DMS53 treated with DMSO at 0.1 percent for 48 hours (cell line): ENCODE results near the gene STKLD1.
"Not testable (repeated sequence)": the region's sequence is repeated elsewhere in the genome, so short reads cannot be mapped to it uniquely, and the experiment has no call there.

Experiments
- DNase-seq: peaks from one replicate; lab custom pipeline; 2025; ENCODE audit not compliant: unreplicated experiment; lab: John Stamatoyannopoulos, UW

Gene STKLD1

GRCh38 chr9:133436681-133437080 is 60.5 kb downstream of the STKLD1 start:
- DNase-seq, result no peak

- DNase-seq, result no peak
These were observed 61.8 kb downstream of the STKLD1 start for GRCh38 chr9:133437753-133438531.

- no peak for DNase-seq
These were observed 63.2 kb downstream of the STKLD1 start for GRCh38 chr9:133439337-133439736.

GRCh38 chr9:133440874-133441273 is 64.7 kb downstream of the STKLD1 start:
- no peak for DNase-seq

- no peak for DNase-seq
These were observed 65.4 kb downstream of the STKLD1 start for GRCh38 chr9:133441571-133441970.

GRCh38 chr9:133443248-133443647 is 67.1 kb downstream of the STKLD1 start:
- no peak for DNase-seq

GRCh38 chr9:133443982-133444381 is 67.8 kb downstream of the STKLD1 start:
- DNase-seq, result peak; percentile 75

- DNase-seq, result no peak
These were observed 69.3 kb downstream of the STKLD1 start for GRCh38 chr9:133445293-133445969.

- no peak for DNase-seq
These were observed 72.4 kb downstream of the STKLD1 start for GRCh38 chr9:133448487-133448972.

GRCh38 chr9:133449760-133450159 is 73.6 kb downstream of the STKLD1 start:
- DNase-seq, result peak; percentile 68

GRCh38 chr9:133451865-133452264 is 75.7 kb downstream of the STKLD1 start:
- DNase-seq, result not testable (repeated sequence)

GRCh38 chr9:133452562-133452961 is 76.4 kb downstream of the STKLD1 start:
- no peak for DNase-seq

- no peak for DNase-seq
These were observed 77.5 kb downstream of the STKLD1 start for GRCh38 chr9:133453651-133454050.

GRCh38 chr9:133454325-133454724 is 78.2 kb downstream of the STKLD1 start:
- no peak for DNase-seq

- no peak for DNase-seq
These were observed 78.9 kb downstream of the STKLD1 start for GRCh38 chr9:133454943-133455673.
